Measurements from ENCODE around the gene ZC3H4. TPM values are rescaled to one million over a fixed set of nuclear protein-coding genes. Genes with fewer than 3 reads are reported as not detected.

Gene ZC3H4
- total and polyA plus RNA-seq, 10 of the 15 experiments (the other 5 are each of a cell fraction or from before 2014, with no cell fraction given), result 5.1 to 86.3 (median 15.5) TPM

- Histone ChIP-seq H3K36me3 (ENCODE audit: control insufficient read depth in 2 of 2, insufficient read depth in 2 of 2, low read length in 1 of 2) (peaks cover 17 to 26% of the 10 kb centered on the region in 2 experiments), H4K20me1 (ENCODE audit: control insufficient read depth, insufficient read depth) (no peaks in the 10 kb centered on the region; the same call in 1 of the 2 replicates), H3K27me3 (replicated peaks in 1 of 2; ENCODE audit: control insufficient read depth in 2 of 2, insufficient read depth in 2 of 2, low read length in 1 of 2) (no peaks in the 10 kb centered on the region), H3K4me2 (ENCODE audit: control insufficient read depth, insufficient read depth) (no peak overlapping the region), H3K79me2 (ENCODE audit: control insufficient read depth, insufficient read depth, low read length) (peaks cover 5% of the 10 kb centered on the region), H3K4me1 (ENCODE audit: control insufficient read depth, insufficient read depth, low read length) (peaks cover 24% of the 10 kb centered on the region), H3K9me3 (replicated peaks; ENCODE audit: control insufficient read depth, insufficient read depth, low read length) (no peaks in the 10 kb centered on the region), H2AFZ (ENCODE audit: control insufficient read depth, low read depth, low read length) (no peak overlapping the region), H3K27ac (ENCODE audit: control insufficient read depth, insufficient read depth) (peak overlapping the region; percentile 8), H3K4me3 (no peak overlapping the region), H3K9ac (ENCODE audit: control insufficient read depth, insufficient read depth, low read length) (no peak overlapping the region)
- CTCF ChIA-PET, result interaction anchor here (1.2 to 5.9 kb wide), 6 partner anchors 9 to 89 kb away, joined by 4 to 41 read pairs (median 16); no protein-coding TSS in a partner anchor
- no peak for FAIRE-seq
- RAD21 ChIA-PET (ENCODE audit: unreplicated experiment), result interaction anchor here (1.4 to 2.6 kb wide), 3 partner anchors 27 to 53 kb away, joined by 5 to 15 read pairs (median 8); partner anchors contain the start of gene SAE1
- in situ Hi-C loops (cut with MboI), result no loop called here
- SMC1A ChIA-PET (ENCODE audit: uncharacterized antibody, unreplicated experiment), result interaction anchor here (0.8 to 6.8 kb wide), 7 partner anchors 8 to 52 kb away, joined by 3 to 37 read pairs (median 5); no protein-coding TSS in a partner anchor
- DNase-seq (ENCODE audit: low read depth, low spot score), result no peak
- ATAC-seq, result no peak
- TF ChIP-seq JUNB (IDR thresholded peaks at IDR 0.05) (no peak), CBFB (IDR thresholded peaks at IDR 0.05; ENCODE audit: low read depth) (peak; percentile 2; the same call in 1 of the 2 replicates)
- WGBS (ENCODE audit: insufficient coverage, insufficient replicate concordance, low lambda C conversion rate, missing lambda C conversion rate), result 94% methylated on average over 8 of the region's 8 CpGs
- intact Hi-C loops (cut with micrococcal nuclease; ENCODE audit: unreplicated experiment), result no loop called here
- BruUV-seq (replicated peaks), result no TSS peak
- POLR2A ChIA-PET, result interaction anchor here (0.7 to 2.9 kb wide), 5 partner anchors 9 to 98 kb away, joined by 3 to 14 read pairs (median 4); partner anchors contain the start of gene CCDC9
Observed at GRCh38 chr19:47158367-47158791, 44.8 kb upstream of the ZC3H4 start.

- peak; percentile 62 for FAIRE-seq
- H3K9ac ChIP-seq (ENCODE audit: control insufficient read depth, insufficient read depth, low read length), result no peak overlapping the region
- no peaks in the 10 kb centered on the region; the same call in 1 of the 2 replicates for H4K20me1 ChIP-seq (ENCODE audit: control insufficient read depth, insufficient read depth)
- DNase-seq (ENCODE audit: low read depth, low spot score), result no peak
- H3K36me3 ChIP-seq (ENCODE audit: control insufficient read depth in 2 of 2, insufficient read depth in 2 of 2, low read length in 1 of 2), result peaks cover 22 to 28% of the 10 kb centered on the region in 2 experiments
- ChIA-PET RAD21 (ENCODE audit: unreplicated experiment) (interaction anchor here (0.8 to 3.4 kb wide), 8 partner anchors 9 to 87 kb away, joined by 3 to 15 read pairs (median 4); partner anchors contain the start of gene SAE1), CTCF (interaction anchor here (0.9 to 5.9 kb wide), 13 partner anchors 8 to 145 kb away, joined by 3 to 41 read pairs (median 5); partner anchors contain the start of gene ZC3H4), SMC1A (ENCODE audit: uncharacterized antibody, unreplicated experiment) (interaction anchor here (0.8 to 6.8 kb wide), 9 partner anchors 7 to 89 kb away, joined by 3 to 37 read pairs (median 6); no protein-coding TSS in a partner anchor), POLR2A (interaction anchor here (0.7 to 2.9 kb wide), 6 partner anchors 9 to 99 kb away, joined by 3 to 14 read pairs (median 4); partner anchors contain the start of gene CCDC9)
- H3K4me2 ChIP-seq (ENCODE audit: control insufficient read depth, insufficient read depth), result peak overlapping the region; percentile 59
- H3K4me1 ChIP-seq (ENCODE audit: control insufficient read depth, insufficient read depth, low read length), result peaks cover 24% of the 10 kb centered on the region
- no peak overlapping the region for H2AFZ ChIP-seq (ENCODE audit: control insufficient read depth, low read depth, low read length)
- 59% methylated on average over 10 of the region's 10 CpGs for WGBS (ENCODE audit: insufficient coverage, insufficient replicate concordance, low lambda C conversion rate, missing lambda C conversion rate)
- peaks cover 5% of the 10 kb centered on the region for H3K79me2 ChIP-seq (ENCODE audit: control insufficient read depth, insufficient read depth, low read length)
- H3K9me3 ChIP-seq (replicated peaks; ENCODE audit: control insufficient read depth, insufficient read depth, low read length), result no peaks in the 10 kb centered on the region
- no peak overlapping the region for H3K4me3 ChIP-seq
- ATAC-seq, result peak; percentile 62
- intact Hi-C loops (cut with micrococcal nuclease; ENCODE audit: unreplicated experiment) (no loop called here), in situ Hi-C loops (cut with MboI) (no loop called here)
- no peaks in the 10 kb centered on the region for H3K27me3 ChIP-seq (replicated peaks in 1 of 2; ENCODE audit: control insufficient read depth in 2 of 2, insufficient read depth in 2 of 2, low read length in 1 of 2)
- BruUV-seq (replicated peaks), result no TSS peak
- peak overlapping the region; percentile 8 for H3K27ac ChIP-seq (ENCODE audit: control insufficient read depth, insufficient read depth)
- TF ChIP-seq MYC (IDR thresholded peaks at IDR 0.05; ENCODE audit: insufficient read depth, insufficient read length, insufficient replicate concordance, low read length, severe bottlenecking), result no peak
- TF ChIP-seq ZBTB40 (IDR thresholded peaks at IDR 0.05; ENCODE audit: borderline replicate concordance), result no peak
- TF ChIP-seq CHD2 (IDR thresholded peaks at IDR 0.05; ENCODE audit: borderline replicate concordance, low read depth, low read length), result 0 out of 2 replicates have a peak, but pooled peaks have one; percentile 26
- TF ChIP-seq CHD1 (IDR thresholded peaks at IDR 0.05; ENCODE audit: low read depth, low read length), result no peak
Observed at GRCh38 chr19:47157431-47158321, 44.1 kb upstream of the ZC3H4 start.

All from GM12878 (cell line).